Measurements from ENCODE around the gene TTC39B. TPM values are rescaled to one million over a fixed set of nuclear protein-coding genes. Genes with fewer than 3 reads are reported as not detected.

Gene TTC39B
- total RNA-seq, 2 donors from 2014 or later: 27.2 to 32.2 TPM

DNA sequence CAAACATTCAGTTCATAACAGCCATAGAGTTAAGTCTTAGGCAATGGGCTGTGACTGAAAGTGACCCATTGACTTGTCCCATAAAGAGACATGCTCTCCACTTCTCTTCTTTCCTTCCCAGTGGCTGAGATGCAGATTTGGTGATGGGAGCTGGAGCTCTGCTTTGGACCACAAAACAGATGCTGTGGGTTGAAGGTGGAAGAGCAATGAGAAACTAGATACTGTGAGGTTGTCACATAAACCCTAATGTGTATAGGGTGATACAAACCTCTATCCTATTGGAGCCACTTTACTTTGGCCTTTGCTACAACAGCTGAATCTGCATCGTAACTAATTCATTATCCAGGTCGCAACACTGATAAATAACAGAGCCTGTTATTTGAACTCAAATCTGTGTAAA, 192.0 kb downstream of the TTC39B start:
- H3K4me1 ChIP-seq: no peaks in the 10 kb centered on the region
- DNase-seq: no peak
- no peaks in the 10 kb centered on the region for H3K27me3 ChIP-seq
- H3K9me3 ChIP-seq: no peaks in the 10 kb centered on the region
- no peak overlapping the region for H3K4me3 ChIP-seq
- H3K36me3 ChIP-seq: no peaks in the 10 kb centered on the region
- no peak overlapping the region for H3K9ac ChIP-seq (ENCODE audit: low read depth in 2 of 2, low read length in 2 of 2)
- TF ChIP-seq, protein P1, sequence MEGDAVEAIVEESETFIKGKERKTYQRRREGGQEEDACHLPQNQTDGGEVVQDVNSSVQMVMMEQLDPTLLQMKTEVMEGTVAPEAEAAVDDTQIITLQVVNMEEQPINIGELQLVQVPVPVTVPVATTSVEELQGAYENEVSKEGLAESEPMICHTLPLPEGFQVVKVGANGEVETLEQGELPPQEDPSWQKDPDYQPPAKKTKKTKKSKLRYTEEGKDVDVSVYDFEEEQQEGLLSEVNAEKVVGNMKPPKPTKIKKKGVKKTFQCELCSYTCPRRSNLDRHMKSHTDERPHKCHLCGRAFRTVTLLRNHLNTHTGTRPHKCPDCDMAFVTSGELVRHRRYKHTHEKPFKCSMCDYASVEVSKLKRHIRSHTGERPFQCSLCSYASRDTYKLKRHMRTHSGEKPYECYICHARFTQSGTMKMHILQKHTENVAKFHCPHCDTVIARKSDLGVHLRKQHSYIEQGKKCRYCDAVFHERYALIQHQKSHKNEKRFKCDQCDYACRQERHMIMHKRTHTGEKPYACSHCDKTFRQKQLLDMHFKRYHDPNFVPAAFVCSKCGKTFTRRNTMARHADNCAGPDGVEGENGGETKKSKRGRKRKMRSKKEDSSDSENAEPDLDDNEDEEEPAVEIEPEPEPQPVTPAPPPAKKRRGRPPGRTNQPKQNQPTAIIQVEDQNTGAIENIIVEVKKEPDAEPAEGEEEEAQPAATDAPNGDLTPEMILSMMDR (IDR thresholded peaks at IDR 0.05): no peak
- intact Hi-C loops (cut with DNase I): no loop called here
- H3K27ac ChIP-seq: no peak overlapping the region

Other genes with a start within 250 kb of the TTC39B start
- gene SNAPC3, start 115.7 kb upstream of the TTC39B start, total RNA-seq: 10 to 100 TPM; 36.9 to 56.6 TPM
- gene PSIP1, start 203.8 kb upstream of the TTC39B start, total RNA-seq: 10 to 100 TPM; 25.5 to 41.2 TPM
- 1 to 10 TPM; 2.3 TPM for gene CCDC171, start 245.8 kb upstream of the TTC39B start, total RNA-seq